ENCODE results near the gene RTN3. TPM values are rescaled to one million over a fixed set of nuclear protein-coding genes. Genes with fewer than 3 reads are reported as not detected.

RTN3 gene
- total RNA-seq, 1 experiment from 2014 or later = 95.0 TPM

- DNase-seq (ENCODE audit: low read depth, low spot score) = no peak
- Histone ChIP-seq H4K20me1 (ENCODE audit: insufficient read depth) (no peaks in the 10 kb centered on the region), H3K4me3 (replicated peaks in 1 of 2; ENCODE audit: low read depth in 1 of 2, low read length in 2 of 2) (no peak overlapping the region), H3K9me3 (ENCODE audit: control insufficient read depth in 1 of 2, insufficient read depth in 1 of 2, low read depth in 1 of 2, low read length in 2 of 2) (no peaks in the 10 kb centered on the region), H3K36me3 (ENCODE audit: control insufficient read depth in 1 of 2, insufficient read depth in 2 of 2, low read length in 2 of 2) (no peaks in the 10 kb centered on the region), H3K27ac (ENCODE audit: low read depth, low read length) (no peak overlapping the region), H3K4me2 (ENCODE audit: low read length) (no peak overlapping the region), H3K4me1 (ENCODE audit: control insufficient read depth in 1 of 2, insufficient read depth in 2 of 2, low read length in 2 of 2) (0 out of 4 replicates have a peak, but pooled peaks cover 0 to 3% of the 10 kb centered on the region in 2 experiments), H3K9me2 (ENCODE audit: insufficient read depth) (no peaks in the 10 kb centered on the region), H3K9ac (ENCODE audit: low read length) (no peak overlapping the region), H3K79me2 (ENCODE audit: insufficient read depth, low read length) (peaks cover 32% of the 10 kb centered on the region), H2AFZ (ENCODE audit: low read depth, low read length, poor library complexity, severe bottlenecking) (no peak overlapping the region), H3K27me3 (ENCODE audit: insufficient read depth, low read length) (no peaks in the 10 kb centered on the region)
- BruUV-seq (replicated peaks) = no TSS peak
- ATAC-seq = no peak
- CTCF ChIA-PET = no interaction called here
- TF ChIP-seq CBX3 (IDR thresholded peaks at IDR 0.05; ENCODE audit: low read depth) = no peak
- TF ChIP-seq EZH2 (IDR thresholded peaks at IDR 0.05) = no peak
- TF ChIP-seq ZNF274 (IDR thresholded peaks at IDR 0.05; ENCODE audit: low read depth, low read length) = no peak
- no peak for TF ChIP-seq MAX (IDR thresholded peaks at IDR 0.05)
- no peak for TF ChIP-seq POLR2A (IDR thresholded peaks at IDR 0.05; ENCODE audit: borderline replicate concordance, extremely low read depth, insufficient read depth, insufficient read length)
- no peak for TF ChIP-seq ZFX (IDR thresholded peaks at IDR 0.05)
- TF ChIP-seq EZH2phosphoT487 (IDR thresholded peaks at IDR 0.05; ENCODE audit: borderline replicate concordance) = no peak
- no peak for TF ChIP-seq ZBTB33 (IDR thresholded peaks at IDR 0.05; ENCODE audit: extremely low read depth, insufficient replicate concordance, low read length)
- TF ChIP-seq JUND (IDR thresholded peaks at IDR 0.05) = no peak
- no peak for TF ChIP-seq CEBPB (IDR thresholded peaks at IDR 0.05; ENCODE audit: low read depth)
- TF ChIP-seq POLR2AphosphoS5 (IDR thresholded peaks at IDR 0.05; ENCODE audit: low read depth, low read length) = no peak
- no peak for TF ChIP-seq ELF1 (IDR thresholded peaks at IDR 0.05; ENCODE audit: borderline replicate concordance, low read depth)
- no peak for TF ChIP-seq SP1 (IDR thresholded peaks at IDR 0.05; ENCODE audit: low read depth)
- no peak for TF ChIP-seq RAD21 (IDR thresholded peaks at IDR 0.05; ENCODE audit: low read depth)
- no peak for TF ChIP-seq FOSL1 (IDR thresholded peaks at IDR 0.05; ENCODE audit: low read depth)
- TF ChIP-seq SIN3A (IDR thresholded peaks at IDR 0.05; ENCODE audit: low read depth) = no peak
- TF ChIP-seq REST (IDR thresholded peaks at IDR 0.05; ENCODE audit: low read depth) = no peak
- TF ChIP-seq YY1 (IDR thresholded peaks at IDR 0.05; ENCODE audit: extremely low read depth, insufficient replicate concordance, low read depth, low read length) = no peak
- intact Hi-C loops (cut with micrococcal nuclease) = no loop called here
- POLR2A ChIA-PET = no interaction called here
- RAD21 ChIA-PET (ENCODE audit: low non-redundant PET in 1 of 2, low total read pairs in 2 of 2, uncharacterized antibody in 2 of 2, unreplicated experiment in 2 of 2) = no interaction called here
These were observed 38.7 kb downstream of the RTN3 start for GRCh38 chr11:63719987-63720386.
